ENCODE results near the gene MED4. TPM values are rescaled to one million over a fixed set of nuclear protein-coding genes. Genes with fewer than 3 reads are reported as not detected.

MED4 gene
- total RNA-seq, 1 donor from 2014 or later = 50.4 TPM

- H3K9me3 Mint-ChIP-seq = no peaks in the 10 kb centered on the region
- H3K4me1 Mint-ChIP-seq = peaks cover 7% of the 10 kb centered on the region
- H3K4me3 Mint-ChIP-seq = no peak overlapping the region
- ChIA-PET POLR2A (interaction anchor here (1.3 to 1.8 kb wide), 2 partner anchors 31 to 101 kb away, joined by 4 to 5 read pairs; partner anchors contain the start of gene ITM2B), CTCF (interaction anchor here (0.8 to 1.9 kb wide), 4 partner anchors 17 to 638 kb away, joined by 3 to 6 read pairs (median 3); partner anchors contain the start of gene ITM2B)
- no peak for TF ChIP-seq CTCF (IDR thresholded peaks at IDR 0.05)
- ATAC-seq (ENCODE audit: low read depth) = no peak
- intact Hi-C loops (cut with micrococcal nuclease) = no loop called here
- no peak for DNase-seq
- H3K27ac Mint-ChIP-seq = no peak overlapping the region
- no peaks in the 10 kb centered on the region for H3K36me3 Mint-ChIP-seq (ENCODE audit: low read depth)
- H3K27me3 Mint-ChIP-seq = no peaks in the 10 kb centered on the region
Observed at GRCh38 chr13:48131533-48131932, 36.6 kb upstream of the MED4 start.

- Mint-ChIP-seq H3K27me3 (no peaks in the 10 kb centered on the region), H3K4me1 (peaks cover 7% of the 10 kb centered on the region), H3K36me3 (ENCODE audit: low read depth) (no peaks in the 10 kb centered on the region), H3K27ac (peak overlapping the region; percentile 9), H3K9me3 (no peaks in the 10 kb centered on the region), H3K4me3 (no peak overlapping the region)
- TF ChIP-seq CTCF (IDR thresholded peaks at IDR 0.05) = peak; percentile 74
- ATAC-seq (ENCODE audit: low read depth) (peak; percentile 90), DNase-seq (no peak)
- ChIA-PET POLR2A (interaction anchor here (1.1 to 2.3 kb wide), 5 partner anchors 105 to 179 kb away, joined by 3 to 20 read pairs (median 3); partner anchors contain the start of gene ITM2B), CTCF (interaction anchor here (0.6 to 3.0 kb wide), 18 partner anchors 24 to 641 kb away, joined by 3 to 39 read pairs (median 4); partner anchors contain the start of genes ITM2B, MED4, RB1 and RCBTB2)
- intact Hi-C loops (cut with micrococcal nuclease) = loop anchor here (1.0 to 5.0 kb wide), 9 partner anchors 58 to 642 kb away; partner anchors contain the start of gene ITM2B
Observed at GRCh38 chr13:48126944-48127830, 32.3 kb upstream of the MED4 start.

DNA sequence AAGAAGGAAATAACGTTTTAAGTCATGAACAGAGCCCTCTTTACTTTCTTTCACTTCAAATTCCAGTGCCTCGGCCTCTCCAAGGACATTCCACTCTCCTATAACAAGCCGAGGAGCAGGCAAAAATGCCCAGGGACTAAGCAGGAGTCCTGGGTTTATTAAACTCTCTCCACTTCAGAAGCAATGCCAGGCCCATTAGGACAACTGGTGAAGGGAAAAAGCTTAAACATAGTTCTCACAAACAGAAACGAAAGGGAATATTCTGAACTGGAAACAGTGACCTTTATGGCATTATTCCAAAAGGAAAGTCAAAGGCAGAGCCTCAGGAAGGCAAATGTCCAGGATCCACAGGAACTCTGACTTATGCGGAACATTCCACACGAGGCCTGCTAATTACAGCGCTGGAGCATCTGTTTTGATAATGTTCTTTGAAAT is 30.9 kb upstream of the MED4 start:
- no peak overlapping the region for H3K27ac Mint-ChIP-seq

DNA sequence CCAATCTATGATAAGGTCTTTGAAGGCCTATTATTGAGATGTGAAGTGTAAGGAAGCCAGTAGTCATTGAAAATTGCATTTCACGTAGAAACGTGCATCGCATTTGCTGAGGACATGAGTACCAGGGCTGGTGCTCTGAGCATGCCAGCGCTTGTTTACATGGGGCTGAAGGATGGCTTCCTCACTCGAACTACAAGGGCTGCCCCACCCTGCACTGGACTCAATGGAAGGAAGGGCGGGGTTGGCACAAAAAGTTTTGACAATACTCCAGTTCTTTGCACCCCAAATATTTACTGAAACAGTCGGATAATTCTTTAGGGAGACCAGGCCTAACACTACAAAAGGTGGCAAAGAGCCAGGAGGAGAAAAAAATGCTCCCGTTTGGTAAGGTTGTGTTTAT is 28.9 kb upstream of the MED4 start:
- no peak for DNase-seq
- H3K27ac Mint-ChIP-seq = no peak overlapping the region
- H3K27me3 Mint-ChIP-seq = no peaks in the 10 kb centered on the region
- H3K4me1 Mint-ChIP-seq = peaks cover 7% of the 10 kb centered on the region
- no peak for ATAC-seq (ENCODE audit: low read depth)
- H3K36me3 Mint-ChIP-seq (ENCODE audit: low read depth) = no peaks in the 10 kb centered on the region
- CTCF ChIA-PET = no interaction called here
- no peak for TF ChIP-seq CTCF (IDR thresholded peaks at IDR 0.05)
- no peak overlapping the region for H3K4me3 Mint-ChIP-seq
- POLR2A ChIA-PET = no interaction called here
- intact Hi-C loops (cut with micrococcal nuclease) = loop anchor here (2.0 kb wide), 1 partner anchor 15 kb away; no protein-coding TSS in a partner anchor
- no peaks in the 10 kb centered on the region for H3K9me3 Mint-ChIP-seq

More for the DNA sequence above, 30.9 kb upstream of the MED4 start:
- ATAC-seq (ENCODE audit: low read depth) (no peak), DNase-seq (no peak)
- ChIA-PET CTCF (interaction anchor here (2.2 to 2.9 kb wide), 4 partner anchors 107 to 643 kb away, joined by 9 to 39 read pairs (median 16); partner anchors contain the start of gene ITM2B), POLR2A (interaction anchor here (2.3 kb wide), 1 partner anchor 107 kb away, joined by 20 read pairs; the partner anchor contains the start of gene ITM2B)
- no peak for TF ChIP-seq CTCF (IDR thresholded peaks at IDR 0.05)
- Mint-ChIP-seq H3K27me3 (no peaks in the 10 kb centered on the region), H3K4me3 (no peak overlapping the region), H3K9me3 (no peaks in the 10 kb centered on the region), H3K36me3 (ENCODE audit: low read depth) (no peaks in the 10 kb centered on the region), H3K4me1 (peaks cover 7% of the 10 kb centered on the region)
- intact Hi-C loops (cut with micrococcal nuclease) = loop anchor here (2.0 to 5.0 kb wide), 3 partner anchors 59 to 209 kb away; no protein-coding TSS in a partner anchor

GRCh38 chr13:48121733-48122132 is 26.8 kb upstream of the MED4 start:
- Mint-ChIP-seq H3K9me3 (no peaks in the 10 kb centered on the region), H3K36me3 (ENCODE audit: low read depth) (no peaks in the 10 kb centered on the region), H3K27ac (no peak overlapping the region), H3K4me3 (no peak overlapping the region), H3K27me3 (peaks cover 9% of the 10 kb centered on the region), H3K4me1 (peaks cover under 1% of the 10 kb centered on the region)
- intact Hi-C loops (cut with micrococcal nuclease) = loop anchor here (2.0 kb wide), 1 partner anchor 13 kb away; no protein-coding TSS in a partner anchor
- ChIA-PET POLR2A (interaction anchor here (0.8 kb wide), 1 partner anchor 73 kb away, joined by 5 read pairs; no protein-coding TSS in a partner anchor), CTCF (no interaction called here)
- ATAC-seq (ENCODE audit: low read depth) (no peak), DNase-seq (no peak)
- no peak for TF ChIP-seq CTCF (IDR thresholded peaks at IDR 0.05)

Measured in activated B cell treated with CpG ODN at 0.5 μM for 24 hours (primary cell).